Chondrocyte (in vitro differentiated cells): ENCODE data around the gene RGS16. TPM values are rescaled to one million over a fixed set of nuclear protein-coding genes. Genes with fewer than 3 reads are reported as not detected.

Source experiments
- DNase-seq: peaks from one replicate; pipeline ENCODE4 v3.0.0; 2021; ENCODE audit warnings: mixed read lengths, low spot score
- H3K27ac Mint-ChIP-seq: one replicate; pipeline ENCODE4 v1.8.0; 2021; ENCODE audit warnings: mild to moderate bottlenecking, moderate library complexity, mixed read lengths; ENCODE audit not compliant: unreplicated experiment
- H3K27me3 Mint-ChIP-seq: 2 replicates; pipeline ENCODE4 v1.8.0; 2021; ENCODE audit warnings: low read depth, mixed read lengths
- H3K36me3 Mint-ChIP-seq: 2 replicates; pipeline ENCODE4 v1.8.0; 2021; ENCODE audit warnings: low read depth, mixed read lengths
- H3K4me1 Mint-ChIP-seq: 2 replicates; pipeline ENCODE4 v1.8.0; 2021; ENCODE audit warnings: low read depth, mild to moderate bottlenecking, mixed read lengths
- H3K4me3 Mint-ChIP-seq: one replicate; pipeline ENCODE4 v1.8.0; 2021; ENCODE audit warnings: mild to moderate bottlenecking, moderate library complexity, mixed read lengths; ENCODE audit not compliant: unreplicated experiment
- H3K9me3 Mint-ChIP-seq: 2 replicates; pipeline ENCODE4 v1.8.0; 2021; ENCODE audit warnings: low read depth, mixed read lengths
- CTCF ChIP-seq: fragments of 200-600 bp; sonication (generic); IDR thresholded peaks from 2 replicates; pipeline ENCODE4 v1.5.0; 2021; ENCODE audit warnings: antibody characterized with exemption, mild to moderate bottlenecking, moderate library complexity
- total RNA-seq: library from RNA; stranded (reverse); gene quantifications from 3 replicates; pipeline ENCODE4 v1.2.1, GENCODE V29; 2021

RGS16 gene
- total RNA-seq, 1 donor from 2014 or later, result 7.7 TPM

- Mint-ChIP-seq H3K36me3 (no peaks in the 10 kb centered on the region), H3K27ac (no peak overlapping the region), H3K27me3 (peaks cover 14% of the 10 kb centered on the region), H3K4me3 (no peak overlapping the region), H3K4me1 (peaks cover 11% of the 10 kb centered on the region), H3K9me3 (peaks cover 11% of the 10 kb centered on the region)
- no peak for TF ChIP-seq CTCF
- no peak for DNase-seq
Observed at GRCh38 chr1:182549346-182549745, 54.8 kb downstream of the RGS16 start.

Other genes starting within 250 kb of the RGS16 start
- gene GLUL, start 212.6 kb downstream of the RGS16 start, total RNA-seq, result 79.1 to 122 TPM (median 94.4 TPM) in 3 replicates
- not detected in 3 replicates for gene TEDDM1, start 203.7 kb downstream of the RGS16 start, total RNA-seq
- not detected in 3 replicates for gene RGSL1, start 154.2 kb downstream of the RGS16 start, total RNA-seq
- gene RNASEL, start 15.1 kb downstream of the RGS16 start, total RNA-seq, result 3.5 to 5.2 TPM (median 4.0 TPM) in 3 replicates
- gene RGS8, start 80.2 kb upstream of the RGS16 start, total RNA-seq, result 0.17 TPM in 1 of 3 replicates, not detected in the others
- 2.3 to 5.0 TPM (median 4.3 TPM) in 3 replicates for gene NPL, start 185.4 kb upstream of the RGS16 start, total RNA-seq
- gene DHX9, start 235.0 kb upstream of the RGS16 start, total RNA-seq, result 116 to 167 TPM (median 117 TPM) in 3 replicates